Measurements from ENCODE around the gene VPS13A.

GRCh38 chr9:77236693-77237092 is 59.4 kb downstream of the VPS13A start:
- TF ChIP-seq POLR2A (IDR thresholded peaks at IDR 0.05) (no peak), CTCF (IDR thresholded peaks at IDR 0.05) (no peak)

Measured in thyroid gland (tissue), 4 donors.